GM13977 (cell line): ENCODE results near the gene GALNT7.

Source experiments
- DNase-seq: peaks from one replicate; pipeline ENCODE4 v3.0.0; 2012; ENCODE audit warnings: low spot score
- in situ Hi-C: fragments of 300-500 bp; cut with MboI; formaldehyde crosslinking; loops from one replicate; pipeline ENCODE4 v1.12.0; 2022; ENCODE audit warnings: low sequenced_read_pairs, low pct_unique_long_range_greater_than_20kb, mixed read lengths, inconsistent platforms; ENCODE audit not compliant: unreplicated experiment
- TF ChIP-seq, protein P1 (sequence below): IDR thresholded peaks from 2 replicates; pipeline ENCODE4 v1.5.1; 2012; ENCODE audit warnings: mild to moderate bottlenecking, control low read depth; ENCODE audit not compliant: insufficient read depth; ENCODE audit errors: extremely low read depth, missing control alignments

GALNT7 gene

DNA sequence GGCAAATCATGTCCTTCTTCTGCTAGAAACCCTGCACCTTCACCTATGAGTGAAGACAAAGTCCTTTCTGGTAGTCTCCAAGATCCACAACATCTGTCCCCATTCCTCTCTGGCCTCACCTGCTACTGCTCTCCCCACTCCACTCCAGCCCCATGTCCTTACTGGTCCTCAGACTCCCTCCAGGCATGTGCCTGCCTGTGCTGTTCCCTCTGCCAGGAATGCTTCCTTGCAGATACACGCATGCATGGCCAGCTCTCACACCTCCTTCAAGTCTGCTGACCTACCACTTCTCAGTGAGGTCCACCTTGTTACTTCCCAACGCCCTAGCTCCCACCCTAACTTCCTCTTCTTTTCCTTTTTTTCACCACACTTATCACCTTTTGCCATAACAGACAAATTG is 147.4 kb downstream of the GALNT7 start:
- TF ChIP-seq, protein P1, sequence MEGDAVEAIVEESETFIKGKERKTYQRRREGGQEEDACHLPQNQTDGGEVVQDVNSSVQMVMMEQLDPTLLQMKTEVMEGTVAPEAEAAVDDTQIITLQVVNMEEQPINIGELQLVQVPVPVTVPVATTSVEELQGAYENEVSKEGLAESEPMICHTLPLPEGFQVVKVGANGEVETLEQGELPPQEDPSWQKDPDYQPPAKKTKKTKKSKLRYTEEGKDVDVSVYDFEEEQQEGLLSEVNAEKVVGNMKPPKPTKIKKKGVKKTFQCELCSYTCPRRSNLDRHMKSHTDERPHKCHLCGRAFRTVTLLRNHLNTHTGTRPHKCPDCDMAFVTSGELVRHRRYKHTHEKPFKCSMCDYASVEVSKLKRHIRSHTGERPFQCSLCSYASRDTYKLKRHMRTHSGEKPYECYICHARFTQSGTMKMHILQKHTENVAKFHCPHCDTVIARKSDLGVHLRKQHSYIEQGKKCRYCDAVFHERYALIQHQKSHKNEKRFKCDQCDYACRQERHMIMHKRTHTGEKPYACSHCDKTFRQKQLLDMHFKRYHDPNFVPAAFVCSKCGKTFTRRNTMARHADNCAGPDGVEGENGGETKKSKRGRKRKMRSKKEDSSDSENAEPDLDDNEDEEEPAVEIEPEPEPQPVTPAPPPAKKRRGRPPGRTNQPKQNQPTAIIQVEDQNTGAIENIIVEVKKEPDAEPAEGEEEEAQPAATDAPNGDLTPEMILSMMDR = no peak
- in situ Hi-C loops = loop anchor here (5.0 kb wide), 1 partner anchor 96 kb away; no protein-coding TSS in a partner anchor
- no peak for DNase-seq

DNA sequence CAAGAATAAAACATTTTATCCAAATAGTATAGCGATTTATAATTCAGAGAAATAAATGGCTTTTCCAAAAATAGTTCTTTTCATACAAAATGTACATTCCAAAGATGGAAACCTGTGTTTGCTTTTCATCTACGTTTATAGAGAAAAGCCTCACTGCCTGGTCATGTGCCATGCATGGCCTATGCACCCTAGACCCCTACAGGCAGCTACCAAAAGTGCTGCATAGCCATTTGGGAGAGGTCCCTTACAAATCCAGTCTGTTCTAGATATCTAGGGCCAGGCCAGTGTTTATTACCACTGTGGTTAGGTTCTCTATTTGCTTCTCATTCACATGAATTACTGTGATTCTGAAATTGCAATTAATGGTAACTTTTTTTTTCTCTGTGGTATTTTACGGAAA is 148.4 kb downstream of the GALNT7 start:
- TF ChIP-seq, protein P1 = no peak
- no peak for DNase-seq
- in situ Hi-C loops = loop anchor here (5.0 kb wide), 1 partner anchor 95 kb away; no protein-coding TSS in a partner anchor

DNA sequence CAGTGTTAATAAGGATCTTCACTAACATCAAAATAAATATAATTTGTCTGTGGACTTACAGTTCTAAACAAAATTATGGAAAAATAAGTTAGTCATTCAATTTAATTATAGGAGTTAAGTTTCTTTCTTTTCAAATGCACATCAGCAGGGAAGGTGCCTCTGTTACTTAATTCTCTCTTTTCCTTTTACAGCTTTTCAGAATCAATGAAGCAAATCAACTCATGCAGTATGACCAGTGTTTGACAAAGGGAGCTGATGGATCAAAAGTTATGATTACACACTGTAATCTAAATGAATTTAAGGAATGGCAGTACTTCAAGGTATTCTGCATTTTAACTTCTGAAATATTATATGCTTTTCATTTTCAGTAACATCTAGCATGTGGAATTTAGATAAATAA is 149.6 kb downstream of the GALNT7 start:
- in situ Hi-C loops = loop anchor here (5.0 kb wide), 1 partner anchor 94 kb away; no protein-coding TSS in a partner anchor
- TF ChIP-seq, protein P1 = no peak
- no peak for DNase-seq

DNA sequence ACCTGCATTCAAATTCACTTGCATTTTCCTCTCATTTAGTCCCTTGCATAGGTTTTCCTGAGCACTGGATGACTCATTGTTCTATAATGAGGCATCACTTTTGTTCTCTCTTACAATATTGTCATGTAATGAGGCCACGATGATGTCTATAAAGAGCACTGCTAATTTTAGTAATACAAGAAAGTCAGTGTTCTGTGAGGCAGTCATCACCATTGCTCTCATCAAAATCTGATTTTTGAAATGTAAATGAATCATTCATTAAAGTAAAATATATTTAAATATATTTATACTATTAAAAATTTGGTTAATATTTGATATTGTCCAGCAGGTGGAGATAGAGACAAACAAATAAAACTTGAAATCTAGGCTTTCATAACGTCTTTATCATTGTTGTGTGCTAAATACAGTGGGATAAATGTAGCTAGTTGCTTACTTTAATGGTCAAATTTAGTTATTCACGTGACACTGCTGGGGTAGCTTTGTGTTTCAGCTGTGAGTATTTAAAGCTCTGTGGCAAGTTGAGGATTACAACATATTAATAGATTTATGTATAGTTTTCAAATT is 150.1 kb downstream of the GALNT7 start:
- no peak for DNase-seq
- TF ChIP-seq, protein P1 = no peak
- in situ Hi-C loops = loop anchor here (5.0 kb wide), 1 partner anchor 94 kb away; no protein-coding TSS in a partner anchor

DNA sequence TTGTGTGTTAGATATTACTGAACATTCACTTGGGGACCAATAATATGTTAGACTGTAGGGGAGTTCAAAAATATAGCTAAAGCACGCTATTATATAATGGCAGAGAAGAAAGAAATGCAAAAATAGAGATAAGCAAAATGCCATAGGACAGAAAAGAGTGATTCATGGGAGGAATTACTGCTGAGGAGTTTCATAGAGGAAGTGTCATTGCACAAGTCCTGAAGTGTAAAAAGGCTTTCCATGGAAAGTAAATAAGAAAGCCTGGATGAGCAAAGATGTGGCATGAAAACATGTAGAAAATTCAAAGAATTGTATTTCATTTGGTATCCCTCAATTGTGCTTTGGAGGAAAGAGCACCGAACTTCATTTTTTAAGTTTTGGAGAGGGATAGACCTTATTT is 151.1 kb downstream of the GALNT7 start:
- DNase-seq = no peak

DNA sequence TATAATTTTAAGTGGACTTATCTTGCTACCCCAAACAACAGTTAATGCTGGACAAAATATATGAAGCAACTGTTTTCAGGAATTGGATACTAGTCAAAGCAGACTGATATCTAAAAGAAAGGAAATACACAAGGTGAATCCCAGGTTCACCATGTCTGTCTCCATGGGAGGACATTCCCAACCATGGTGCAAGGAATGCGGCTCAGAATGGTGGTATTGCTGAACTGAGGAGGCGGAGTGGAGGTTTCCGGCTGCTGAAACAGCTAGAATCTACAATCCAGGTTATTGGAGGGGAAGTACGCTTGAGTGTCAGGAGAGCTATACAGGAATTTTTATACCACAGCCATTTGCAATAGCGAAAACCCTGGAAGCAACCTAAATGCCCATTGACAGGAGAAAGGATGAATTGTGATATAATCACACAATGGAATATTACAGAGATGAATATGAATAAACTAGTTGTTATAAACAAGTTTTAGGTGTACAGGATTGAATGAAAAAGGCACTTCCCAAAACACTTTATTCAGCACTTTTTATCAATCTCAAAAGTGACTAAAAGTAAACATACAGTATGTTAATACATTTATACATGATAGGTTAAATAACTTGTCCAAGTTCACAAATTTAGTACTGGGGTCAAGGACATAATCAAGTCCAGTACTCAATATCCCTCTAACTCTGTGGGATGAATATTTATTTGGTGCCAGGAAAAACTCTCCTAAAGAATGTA is 156.6 kb downstream of the GALNT7 start:
- TF ChIP-seq, protein P1 = no peak
- no peak for DNase-seq
- in situ Hi-C loops = no loop called here

More for the DNA sequence above, 151.1 kb downstream of the GALNT7 start:
- in situ Hi-C loops = loop anchor here (5.0 kb wide), 1 partner anchor 93 kb away; no protein-coding TSS in a partner anchor
- TF ChIP-seq, protein P1 = no peak
